Glutamatergic neuron (in vitro differentiated cells): ENCODE data around the gene DYNLL2. TPM values are rescaled to one million over a fixed set of nuclear protein-coding genes. Genes with fewer than 3 reads are reported as not detected.
"Not testable (repeated sequence)": the region's sequence is repeated elsewhere in the genome, so short reads cannot be mapped to it uniquely, and the experiment has no call there.

Experiments used
- DNase-seq: peaks from one replicate; pipeline ENCODE4 v3.0.0; 2022
- H3K27ac Mint-ChIP-seq: one replicate; pipeline ENCODE4 v1.8.0; 2020; ENCODE audit warnings: mild to moderate bottlenecking, mixed read lengths, inconsistent platforms; ENCODE audit not compliant: unreplicated experiment
- H3K27me3 Mint-ChIP-seq: one replicate; pipeline ENCODE4 v1.8.0; 2020; ENCODE audit warnings: mild to moderate bottlenecking, moderate library complexity, mixed read lengths, inconsistent platforms; ENCODE audit not compliant: unreplicated experiment
- H3K36me3 Mint-ChIP-seq: one replicate; pipeline ENCODE4 v1.8.0; 2020; ENCODE audit warnings: mild to moderate bottlenecking, mixed read lengths, inconsistent platforms; ENCODE audit not compliant: unreplicated experiment
- H3K4me1 Mint-ChIP-seq: one replicate; pipeline ENCODE4 v1.8.0; 2020; ENCODE audit warnings: mild to moderate bottlenecking, low read depth, mixed read lengths, inconsistent platforms; ENCODE audit not compliant: unreplicated experiment
- H3K4me3 Mint-ChIP-seq: one replicate; pipeline ENCODE4 v1.8.0; 2020; ENCODE audit warnings: mild to moderate bottlenecking, mixed read lengths, inconsistent platforms; ENCODE audit not compliant: unreplicated experiment
- H3K9me3 Mint-ChIP-seq: one replicate; pipeline ENCODE4 v1.8.0; 2020; ENCODE audit warnings: mild to moderate bottlenecking, moderate library complexity, mixed read lengths, inconsistent platforms; ENCODE audit not compliant: unreplicated experiment
- total RNA-seq: library from RNA; stranded (reverse); fragmentation: NEBNext Ultra II Directional; extraction: Animal tissue kit (Norgen Biotek cat#: 25700); gene quantifications from one replicate; pipeline ENCODE4 v1.2.1, GENCODE V29; 2021; ENCODE audit not compliant: unreplicated experiment
- TF ChIP-seq, protein P1 (sequence below): fragments of 200-600 bp; sonication (generic); IDR thresholded peaks from one replicate; pipeline ENCODE4 v1.5.0; 2021; ENCODE audit not compliant: partially characterized antibody, unreplicated experiment

The DYNLL2 gene
- total RNA-seq, 1 donor from 2014 or later: 80.4 TPM

DNA sequence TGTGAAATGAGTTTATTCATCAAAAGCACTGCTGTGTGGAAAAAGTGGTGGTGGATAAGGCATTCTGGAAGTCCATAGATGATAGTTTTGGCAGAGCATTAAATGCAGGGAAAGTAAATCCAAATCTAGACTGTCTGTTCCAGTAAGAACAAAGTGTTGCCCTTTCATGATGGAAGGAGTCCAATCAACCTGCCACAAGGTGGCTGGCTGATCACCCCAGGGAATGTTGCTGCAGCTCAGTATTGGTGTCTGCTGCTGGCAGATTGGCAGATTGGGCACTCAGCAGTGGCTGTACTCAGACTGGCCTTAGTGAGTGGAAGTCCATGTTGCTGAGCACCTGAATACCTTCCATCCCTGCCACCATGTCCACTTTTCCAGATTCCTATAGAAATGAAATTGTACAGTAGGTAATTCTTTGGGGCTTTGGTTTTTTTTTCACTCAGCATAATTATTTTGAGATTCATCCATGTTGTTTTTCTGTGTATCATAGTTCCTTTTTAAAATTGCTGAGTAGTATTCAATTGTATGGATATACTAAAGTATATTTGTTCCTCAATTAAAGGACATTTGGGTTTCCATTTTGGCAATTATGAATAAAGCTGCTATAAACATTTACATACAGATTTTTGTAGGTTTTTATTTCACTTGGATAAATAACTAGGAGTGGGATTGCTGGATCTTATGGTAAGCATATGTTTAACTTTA, 14.3 kb downstream of the DYNLL2 start:
- TF ChIP-seq, protein P1, sequence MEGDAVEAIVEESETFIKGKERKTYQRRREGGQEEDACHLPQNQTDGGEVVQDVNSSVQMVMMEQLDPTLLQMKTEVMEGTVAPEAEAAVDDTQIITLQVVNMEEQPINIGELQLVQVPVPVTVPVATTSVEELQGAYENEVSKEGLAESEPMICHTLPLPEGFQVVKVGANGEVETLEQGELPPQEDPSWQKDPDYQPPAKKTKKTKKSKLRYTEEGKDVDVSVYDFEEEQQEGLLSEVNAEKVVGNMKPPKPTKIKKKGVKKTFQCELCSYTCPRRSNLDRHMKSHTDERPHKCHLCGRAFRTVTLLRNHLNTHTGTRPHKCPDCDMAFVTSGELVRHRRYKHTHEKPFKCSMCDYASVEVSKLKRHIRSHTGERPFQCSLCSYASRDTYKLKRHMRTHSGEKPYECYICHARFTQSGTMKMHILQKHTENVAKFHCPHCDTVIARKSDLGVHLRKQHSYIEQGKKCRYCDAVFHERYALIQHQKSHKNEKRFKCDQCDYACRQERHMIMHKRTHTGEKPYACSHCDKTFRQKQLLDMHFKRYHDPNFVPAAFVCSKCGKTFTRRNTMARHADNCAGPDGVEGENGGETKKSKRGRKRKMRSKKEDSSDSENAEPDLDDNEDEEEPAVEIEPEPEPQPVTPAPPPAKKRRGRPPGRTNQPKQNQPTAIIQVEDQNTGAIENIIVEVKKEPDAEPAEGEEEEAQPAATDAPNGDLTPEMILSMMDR: no peak
- Mint-ChIP-seq H3K4me1 (no peaks in the 10 kb centered on the region), H3K36me3 (no peaks in the 10 kb centered on the region), H3K27ac (no peak overlapping the region), H3K4me3 (no peak overlapping the region), H3K27me3 (no peaks in the 10 kb centered on the region), H3K9me3 (no peaks in the 10 kb centered on the region)
- DNase-seq: no peak

DNA sequence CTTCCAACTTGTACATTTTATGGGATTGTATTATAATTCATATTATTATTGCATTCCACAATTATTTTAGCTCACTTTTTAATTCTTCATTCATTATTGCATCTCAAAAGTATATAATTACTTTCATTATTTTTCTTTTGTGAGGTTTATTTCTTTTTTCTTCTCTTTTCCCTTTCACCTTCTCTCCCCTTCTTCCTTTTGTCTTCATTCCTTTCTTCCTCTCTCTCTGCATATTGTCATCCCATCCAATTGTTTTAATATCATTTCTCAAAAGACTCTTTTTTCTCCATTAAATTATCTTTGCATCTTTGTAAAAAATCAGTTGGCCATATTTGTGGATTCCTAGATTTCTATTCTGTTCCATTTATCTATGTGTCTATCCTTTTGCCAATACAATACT, 17.3 kb downstream of the DYNLL2 start:
- no peaks in the 10 kb centered on the region for H3K36me3 Mint-ChIP-seq
- TF ChIP-seq, protein P1: no peak
- H3K4me3 Mint-ChIP-seq: no peak overlapping the region
- no peaks in the 10 kb centered on the region for H3K27me3 Mint-ChIP-seq
- DNase-seq: no peak
- no peaks in the 10 kb centered on the region for H3K9me3 Mint-ChIP-seq
- no peak overlapping the region for H3K27ac Mint-ChIP-seq
- H3K4me1 Mint-ChIP-seq: no peaks in the 10 kb centered on the region

GRCh38 chr17:58101898-58102297, 18.7 kb downstream of the DYNLL2 start:
- not testable (repeated sequence) for H3K4me1 Mint-ChIP-seq, H3K27ac Mint-ChIP-seq

DNA sequence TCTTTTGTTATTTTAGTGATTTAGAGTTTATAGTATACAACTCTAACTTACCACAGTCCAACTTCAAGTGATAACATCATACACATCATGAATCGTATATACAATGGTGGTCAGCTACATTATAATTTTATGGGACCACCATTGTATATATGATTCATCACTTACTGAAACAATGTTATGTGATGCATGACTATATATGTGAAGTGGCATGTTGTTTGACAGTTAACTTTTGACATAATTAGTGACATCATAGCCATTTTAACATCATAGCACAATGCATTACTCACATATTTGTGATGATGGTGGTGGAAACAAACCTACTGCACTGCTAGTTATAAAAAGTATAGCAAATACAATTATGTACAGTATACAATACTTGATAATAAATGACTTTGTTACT, 21.9 kb downstream of the DYNLL2 start:
- H3K27ac Mint-ChIP-seq: no peak overlapping the region
- no peaks in the 10 kb centered on the region for H3K27me3 Mint-ChIP-seq
- DNase-seq: no peak
- H3K9me3 Mint-ChIP-seq: peaks cover 4% of the 10 kb centered on the region
- no peaks in the 10 kb centered on the region for H3K36me3 Mint-ChIP-seq
- no peak overlapping the region for H3K4me3 Mint-ChIP-seq
- no peaks in the 10 kb centered on the region for H3K4me1 Mint-ChIP-seq
- TF ChIP-seq, protein P1: no peak

More at GRCh38 chr17:58101898-58102297, 18.7 kb downstream of the DYNLL2 start:
- not testable (repeated sequence) for H3K27me3 Mint-ChIP-seq, DNase-seq, H3K9me3 Mint-ChIP-seq, H3K4me3 Mint-ChIP-seq, H3K36me3 Mint-ChIP-seq

DNA sequence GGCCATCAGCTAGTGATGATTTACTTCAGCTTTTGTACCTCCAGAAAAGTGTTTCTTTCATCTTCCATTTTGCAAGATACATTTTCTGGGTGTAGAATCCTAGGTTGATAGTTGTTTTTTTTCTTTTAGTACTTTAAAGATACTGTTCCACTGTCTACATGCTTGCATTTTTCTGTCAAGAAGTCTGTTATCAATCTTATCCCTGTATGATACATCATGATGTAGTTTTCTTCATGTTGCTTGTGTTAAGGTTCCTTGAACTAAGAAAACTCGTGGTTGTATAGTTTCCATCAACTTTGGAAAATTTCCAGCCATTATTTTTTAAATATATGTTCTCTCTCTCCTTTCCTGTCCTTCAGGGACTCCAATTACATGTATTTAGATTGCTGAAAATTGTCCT, 24.1 kb downstream of the DYNLL2 start:
- H3K4me1 Mint-ChIP-seq: no peaks in the 10 kb centered on the region
- H3K27ac Mint-ChIP-seq: no peak overlapping the region
- TF ChIP-seq, protein P1: no peak
- DNase-seq: no peak
- H3K9me3 Mint-ChIP-seq: peaks cover 4% of the 10 kb centered on the region
- no peak overlapping the region for H3K4me3 Mint-ChIP-seq
- peaks cover 2% of the 10 kb centered on the region for H3K27me3 Mint-ChIP-seq
- H3K36me3 Mint-ChIP-seq: no peaks in the 10 kb centered on the region
